GM12878 (cell line): ENCODE measurements around the gene RBM10. TPM values are rescaled to one million over a fixed set of nuclear protein-coding genes. Genes with fewer than 3 reads are reported as not detected.

ENCODE experiments used
- ATAC-seq: fragments of 200-7000 bp; cut with Tn5 transposase; 3 replicates; pipeline ENCODE4 v1.9.1; 2020; ENCODE audit warnings: mild to moderate bottlenecking, moderate library complexity
- BruUV-seq: library from RNA; stranded (reverse); fragments of 400-500 nt; replicated peaks from 2 replicates; lab custom pipeline; 2021; lab: Mats Ljungman, UMichigan
- CTCF ChIA-PET: fragments of 300-600 bp; sonication (Branson Sonifier 250); formaldehyde crosslinking; extraction: SDS; loops from one replicate; lab custom pipeline; 2021; ENCODE audit warnings: inconsistent platforms; lab: Yijun Ruan, JAX
- POLR2A ChIA-PET: fragments of 350-600 bp; formaldehyde crosslinking; extraction: SDS; loops from one replicate; lab custom pipeline; 2021; ENCODE audit warnings: inconsistent platforms; lab: Charles Lee
- RAD21 ChIA-PET: fragments of 300-600 bp; sonication (Branson Sonifier 250); formaldehyde crosslinking; loops from one replicate; lab custom pipeline; 2023; ENCODE audit warnings: antibody characterized with exemption; ENCODE audit not compliant: unreplicated experiment; lab: Charles Lee
- SMC1A ChIA-PET: fragments of 300-600 bp; sonication (Branson Sonifier 250); formaldehyde crosslinking; loops from one replicate; lab custom pipeline; 2023; ENCODE audit not compliant: unreplicated experiment, uncharacterized antibody; lab: Charles Lee
- DNase-seq: peaks from one replicate; pipeline ENCODE4 v3.0.0-alpha.2; 2011; ENCODE audit warnings: low read depth, low spot score
- FAIRE-seq: peaks from 3 replicates; lab custom pipeline; 2011; peaks lifted over from hg19 to GRCh38; lab: Jason Lieb, UNC
- H2AFZ ChIP-seq: 2 replicates; pipeline ENCODE4 v1.6.0; 2011; ENCODE audit warnings: low read depth, low read length, control low read depth; ENCODE audit not compliant: control insufficient read depth
- H3K27ac ChIP-seq: 2 replicates; pipeline ENCODE4 v1.5.1; 2011; ENCODE audit warnings: control low read depth; ENCODE audit not compliant: control insufficient read depth, insufficient read depth
- H3K27me3 ChIP-seq, 2 experiments: replicated peaks in 1 of 2; 2 replicates each; pipeline versions ENCODE4 v1.6.0 to v1.6.1; 2011; ENCODE audit warnings: low read length in 1 of 2; ENCODE audit not compliant: control insufficient read depth in 2 of 2, insufficient read depth in 2 of 2
- H3K36me3 ChIP-seq, 2 experiments: 2 replicates each; pipeline ENCODE4 v1.5.1; 2011; ENCODE audit warnings: low read length in 1 of 2; ENCODE audit not compliant: control insufficient read depth in 2 of 2, insufficient read depth in 2 of 2
- H3K4me1 ChIP-seq: 2 replicates; pipeline ENCODE4 v1.6.1; 2011; ENCODE audit warnings: mild to moderate bottlenecking, low read length, moderate library complexity, mixed read lengths; ENCODE audit not compliant: control insufficient read depth, insufficient read depth
- H3K4me2 ChIP-seq: 2 replicates; pipeline ENCODE4 v1.6.0; 2011; ENCODE audit warnings: control low read depth; ENCODE audit not compliant: control insufficient read depth, insufficient read depth
- H3K4me3 ChIP-seq: fragments of 200-600 bp; sonication (generic); 2 replicates; pipeline ENCODE4 v1.5.1; 2016
- H3K79me2 ChIP-seq: 2 replicates; pipeline ENCODE4 v1.6.0; 2011; ENCODE audit warnings: low read length; ENCODE audit not compliant: control insufficient read depth, insufficient read depth
- H3K9ac ChIP-seq: 2 replicates; pipeline ENCODE4 v1.8.0; 2011; ENCODE audit warnings: low read length, control low read depth, mixed read lengths; ENCODE audit not compliant: control insufficient read depth, insufficient read depth
- H3K9me3 ChIP-seq: replicated peaks from 3 replicates; pipeline ENCODE4 v1.5.1; 2011; ENCODE audit warnings: mild to moderate bottlenecking, low read length; ENCODE audit not compliant: control insufficient read depth, insufficient read depth
- H4K20me1 ChIP-seq: 2 replicates; pipeline ENCODE4 v1.6.0; 2011; ENCODE audit not compliant: control insufficient read depth, insufficient read depth
- FOS ChIP-seq: IDR thresholded peaks from 3 replicates; pipeline ENCODE4 v1.6.1; 2011; ENCODE audit warnings: borderline replicate concordance; ENCODE audit not compliant: insufficient read length; ENCODE audit errors: extremely low read depth
- IKZF2 ChIP-seq, 2 experiments: fragments of 450-650 bp; IDR thresholded peaks; 2 replicates each; pipeline ENCODE4 v1.6.1; 2017; ENCODE audit warnings: mild to moderate bottlenecking in 2 of 2, moderate library complexity in 2 of 2
- MTA2 ChIP-seq: fragments of 450-650 bp; IDR thresholded peaks from 2 replicates; pipeline ENCODE4 v1.6.1; 2016; ENCODE audit warnings: low read depth, mild to moderate bottlenecking, moderate library complexity
- MYB ChIP-seq: fragments of 150-350 bp; IDR thresholded peaks from 2 replicates; pipeline ENCODE4 v1.6.1; 2014; ENCODE audit warnings: mild to moderate bottlenecking, low read depth, low read length, borderline replicate concordance
- NFYB ChIP-seq: IDR thresholded peaks from 2 replicates; pipeline ENCODE4 v1.6.1; 2011; ENCODE audit warnings: low read depth, mild to moderate bottlenecking, low read length, improper control_type of control experiment, moderate library complexity; ENCODE audit not compliant: insufficient read depth
- RBBP5 ChIP-seq: fragments of 200-600 bp; sonication (generic); conservative IDR thresholded peaks from 2 replicates; pipeline ENCODE4 v1.6.1; 2016
- RUNX3 ChIP-seq: IDR thresholded peaks from 2 replicates; pipeline ENCODE4 v1.6.1; 2012; ENCODE audit warnings: low read length, inconsistent platforms
- WRNIP1 ChIP-seq: IDR thresholded peaks from 2 replicates; pipeline ENCODE4 v1.6.1; 2011; ENCODE audit warnings: low read depth, low read length, improper control_type of control experiment, borderline replicate concordance
- ZNF384 ChIP-seq: IDR thresholded peaks from 2 replicates; pipeline ENCODE4 v1.6.1; 2012; ENCODE audit warnings: low read depth, mild to moderate bottlenecking, low read length, improper control_type of control experiment, borderline replicate concordance
- WGBS: methylation state at CpG from one replicate; pipeline ENCODE4 v1.1.6; 2016; ENCODE audit warnings: low lambda C conversion rate; ENCODE audit not compliant: insufficient replicate concordance, insufficient coverage; ENCODE audit errors: missing lambda C conversion rate; 5-methylcytosine and 5-hydroxymethylcytosine counted together
- in situ Hi-C: fragments of 300-500 bp; cut with MboI; formaldehyde crosslinking; loops from 9 replicates; pipeline ENCODE4 v1.14.3; 2018; ENCODE audit warnings: mixed read lengths
- intact Hi-C: fragments of 100-400 bp; cut with micrococcal nuclease; formaldehyde crosslinking; loops from one replicate; pipeline ENCODE4 v1.14.2; 2022; ENCODE audit not compliant: unreplicated experiment
- polyA plus RNA-seq, 11 experiments: library from polyadenylated mRNA; depleted of rRNA in 4 of 11; unstranded in 6 of 11; stranded (reverse) in 5 of 11; fragments of >200 nt; fragmentation: Nextera tagmentation in 4 of 11; fragmentation: Illumina TruSeq in 1 of 11; extraction: Ambion mirVana in 4 of 11; extraction: Trizol in 1 of 11; gene quantifications; 1 replicate in 1 of 11; 2 replicates in 10 of 11; pipeline versions ENCODE4 v1.2.1 to v1.2.3, GENCODE V29; 2011 to 2016; ENCODE audit warnings: inconsistent platforms in 2 of 11, missing spikeins in 2 of 11, low read depth in 1 of 11
- total RNA-seq, 4 experiments: library from RNA; depleted of rRNA in 3 of 4; stranded (reverse); fragments of >200 nt in 3 of 4; fragmentation: Illumina TruSeq in 1 of 4; extraction: Trizol in 1 of 4; gene quantifications; 2 replicates each; pipeline versions ENCODE4 v1.2.1 to v1.2.3, GENCODE V29; 2013 to 2021
- TF ChIP-seq, protein P1 (sequence below): fragments of 450-650 bp; conservative IDR thresholded peaks from 2 replicates; pipeline ENCODE4 v1.6.1; 2017; ENCODE audit warnings: mild to moderate bottlenecking, moderate library complexity
- TF ChIP-seq, protein P2 (sequence below): fragments of 450-650 bp; IDR thresholded peaks from 2 replicates; pipeline ENCODE4 v1.6.1; 2017; ENCODE audit warnings: low read depth, mild to moderate bottlenecking, moderate library complexity
- TF ChIP-seq, protein P3 (sequence below): IDR thresholded peaks from 2 replicates; pipeline ENCODE4 v1.6.1; 2012; ENCODE audit warnings: low read depth, low read length, improper control_type of control experiment
- TF ChIP-seq, protein P4 (sequence below): IDR thresholded peaks from 2 replicates; pipeline ENCODE4 v1.6.1; 2012; ENCODE audit warnings: mild to moderate bottlenecking, low read depth, low read length
- TF ChIP-seq, protein P5 (sequence below): fragments of 450-650 bp; IDR thresholded peaks from 2 replicates; pipeline ENCODE4 v1.6.1; 2017; ENCODE audit warnings: borderline replicate concordance

RBM10 gene
- total and polyA plus RNA-seq, 10 of the 15 experiments (the other 5 are each of a cell fraction or from before 2014, with no cell fraction given) = 1.4 to 60.0 (median 29.8) TPM

DNA sequence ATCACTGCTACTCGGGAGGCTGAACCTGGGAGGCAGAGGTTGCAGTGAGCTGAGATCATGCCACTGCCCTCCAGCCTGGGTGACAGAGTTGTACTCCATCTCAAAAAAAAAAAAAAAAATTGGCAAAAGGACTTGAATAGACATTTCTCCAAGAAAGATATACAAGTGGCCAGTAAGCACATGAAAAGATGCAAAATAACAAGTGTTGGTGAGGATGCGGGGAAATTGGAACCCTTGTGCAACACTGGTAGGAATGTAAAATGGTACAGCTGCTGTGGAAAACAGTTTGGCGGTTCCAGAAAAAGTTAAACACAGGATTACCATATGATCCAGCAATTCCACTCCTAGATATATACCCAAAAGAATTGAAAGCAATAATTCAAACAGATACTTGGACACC is 19.4 kb downstream of the RBM10 start (continued):
- TF ChIP-seq, protein P1, sequence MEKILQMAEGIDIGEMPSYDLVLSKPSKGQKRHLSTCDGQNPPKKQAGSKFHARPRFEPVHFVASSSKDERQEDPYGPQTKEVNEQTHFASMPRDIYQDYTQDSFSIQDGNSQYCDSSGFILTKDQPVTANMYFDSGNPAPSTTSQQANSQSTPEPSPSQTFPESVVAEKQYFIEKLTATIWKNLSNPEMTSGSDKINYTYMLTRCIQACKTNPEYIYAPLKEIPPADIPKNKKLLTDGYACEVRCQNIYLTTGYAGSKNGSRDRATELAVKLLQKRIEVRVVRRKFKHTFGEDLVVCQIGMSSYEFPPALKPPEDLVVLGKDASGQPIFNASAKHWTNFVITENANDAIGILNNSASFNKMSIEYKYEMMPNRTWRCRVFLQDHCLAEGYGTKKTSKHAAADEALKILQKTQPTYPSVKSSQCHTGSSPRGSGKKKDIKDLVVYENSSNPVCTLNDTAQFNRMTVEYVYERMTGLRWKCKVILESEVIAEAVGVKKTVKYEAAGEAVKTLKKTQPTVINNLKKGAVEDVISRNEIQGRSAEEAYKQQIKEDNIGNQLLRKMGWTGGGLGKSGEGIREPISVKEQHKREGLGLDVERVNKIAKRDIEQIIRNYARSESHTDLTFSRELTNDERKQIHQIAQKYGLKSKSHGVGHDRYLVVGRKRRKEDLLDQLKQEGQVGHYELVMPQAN = no peak
- no peak for TF ChIP-seq RBBP5
- TF ChIP-seq, protein P2, sequence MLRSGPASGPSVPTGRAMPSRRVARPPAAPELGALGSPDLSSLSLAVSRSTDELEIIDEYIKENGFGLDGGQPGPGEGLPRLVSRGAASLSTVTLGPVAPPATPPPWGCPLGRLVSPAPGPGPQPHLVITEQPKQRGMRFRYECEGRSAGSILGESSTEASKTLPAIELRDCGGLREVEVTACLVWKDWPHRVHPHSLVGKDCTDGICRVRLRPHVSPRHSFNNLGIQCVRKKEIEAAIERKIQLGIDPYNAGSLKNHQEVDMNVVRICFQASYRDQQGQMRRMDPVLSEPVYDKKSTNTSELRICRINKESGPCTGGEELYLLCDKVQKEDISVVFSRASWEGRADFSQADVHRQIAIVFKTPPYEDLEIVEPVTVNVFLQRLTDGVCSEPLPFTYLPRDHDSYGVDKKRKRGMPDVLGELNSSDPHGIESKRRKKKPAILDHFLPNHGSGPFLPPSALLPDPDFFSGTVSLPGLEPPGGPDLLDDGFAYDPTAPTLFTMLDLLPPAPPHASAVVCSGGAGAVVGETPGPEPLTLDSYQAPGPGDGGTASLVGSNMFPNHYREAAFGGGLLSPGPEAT = no peak
- TF ChIP-seq MTA2 = no peak

DNA sequence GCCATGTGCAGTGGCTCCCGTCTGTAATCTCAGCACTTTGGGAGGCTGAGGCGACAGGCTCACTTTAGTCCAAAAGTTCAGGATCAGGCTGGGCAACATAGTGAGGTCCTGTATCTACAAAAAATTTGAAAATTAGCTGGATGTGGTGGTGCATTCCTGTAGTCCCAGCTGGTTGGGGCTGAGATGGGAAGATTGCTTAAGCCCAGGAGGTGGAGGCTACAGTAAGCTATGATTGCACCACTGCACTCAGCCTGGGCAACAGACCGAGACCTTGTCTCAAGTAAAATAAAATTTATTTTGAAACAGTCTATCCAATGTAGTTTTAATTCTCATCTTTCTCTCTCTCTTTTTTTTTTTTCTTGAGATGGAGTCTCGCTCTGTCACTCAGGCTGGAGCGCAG is 21.1 kb downstream of the RBM10 start:
- H2AFZ ChIP-seq = no peak overlapping the region
- SMC1A ChIA-PET = no interaction called here
- H4K20me1 ChIP-seq = no peaks in the 10 kb centered on the region
- no peaks in the 10 kb centered on the region; the same call in 2 of the 3 replicates for H3K9me3 ChIP-seq
- intact Hi-C loops (no loop called here), in situ Hi-C loops (no loop called here)
- no peaks in the 10 kb centered on the region for H3K27me3 ChIP-seq
- ATAC-seq (no peak), FAIRE-seq (no peak), DNase-seq (no peak)
- POLR2A ChIA-PET = no interaction called here
- no peak overlapping the region for H3K4me2 ChIP-seq
- H3K79me2 ChIP-seq = peaks cover 2% of the 10 kb centered on the region
- H3K36me3 ChIP-seq = peaks cover 0 to 8% of the 10 kb centered on the region in 2 experiments; a peak in 2 of 4 replicates
- RAD21 ChIA-PET = no interaction called here
- TF ChIP-seq NFYB = no peak
- TF ChIP-seq WRNIP1 = no peak
- no peak for TF ChIP-seq FOS
- no peak for TF ChIP-seq IKZF2 (IDR thresholded peaks at IDR 0.05)
- TF ChIP-seq, protein P3, sequence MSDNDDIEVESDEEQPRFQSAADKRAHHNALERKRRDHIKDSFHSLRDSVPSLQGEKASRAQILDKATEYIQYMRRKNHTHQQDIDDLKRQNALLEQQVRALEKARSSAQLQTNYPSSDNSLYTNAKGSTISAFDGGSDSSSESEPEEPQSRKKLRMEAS = no peak
- TF ChIP-seq RUNX3 = no peak
- TF ChIP-seq, protein P4, sequence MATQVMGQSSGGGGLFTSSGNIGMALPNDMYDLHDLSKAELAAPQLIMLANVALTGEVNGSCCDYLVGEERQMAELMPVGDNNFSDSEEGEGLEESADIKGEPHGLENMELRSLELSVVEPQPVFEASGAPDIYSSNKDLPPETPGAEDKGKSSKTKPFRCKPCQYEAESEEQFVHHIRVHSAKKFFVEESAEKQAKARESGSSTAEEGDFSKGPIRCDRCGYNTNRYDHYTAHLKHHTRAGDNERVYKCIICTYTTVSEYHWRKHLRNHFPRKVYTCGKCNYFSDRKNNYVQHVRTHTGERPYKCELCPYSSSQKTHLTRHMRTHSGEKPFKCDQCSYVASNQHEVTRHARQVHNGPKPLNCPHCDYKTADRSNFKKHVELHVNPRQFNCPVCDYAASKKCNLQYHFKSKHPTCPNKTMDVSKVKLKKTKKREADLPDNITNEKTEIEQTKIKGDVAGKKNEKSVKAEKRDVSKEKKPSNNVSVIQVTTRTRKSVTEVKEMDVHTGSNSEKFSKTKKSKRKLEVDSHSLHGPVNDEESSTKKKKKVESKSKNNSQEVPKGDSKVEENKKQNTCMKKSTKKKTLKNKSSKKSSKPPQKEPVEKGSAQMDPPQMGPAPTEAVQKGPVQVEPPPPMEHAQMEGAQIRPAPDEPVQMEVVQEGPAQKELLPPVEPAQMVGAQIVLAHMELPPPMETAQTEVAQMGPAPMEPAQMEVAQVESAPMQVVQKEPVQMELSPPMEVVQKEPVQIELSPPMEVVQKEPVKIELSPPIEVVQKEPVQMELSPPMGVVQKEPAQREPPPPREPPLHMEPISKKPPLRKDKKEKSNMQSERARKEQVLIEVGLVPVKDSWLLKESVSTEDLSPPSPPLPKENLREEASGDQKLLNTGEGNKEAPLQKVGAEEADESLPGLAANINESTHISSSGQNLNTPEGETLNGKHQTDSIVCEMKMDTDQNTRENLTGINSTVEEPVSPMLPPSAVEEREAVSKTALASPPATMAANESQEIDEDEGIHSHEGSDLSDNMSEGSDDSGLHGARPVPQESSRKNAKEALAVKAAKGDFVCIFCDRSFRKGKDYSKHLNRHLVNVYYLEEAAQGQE = no peak
- TF ChIP-seq, protein P5, sequence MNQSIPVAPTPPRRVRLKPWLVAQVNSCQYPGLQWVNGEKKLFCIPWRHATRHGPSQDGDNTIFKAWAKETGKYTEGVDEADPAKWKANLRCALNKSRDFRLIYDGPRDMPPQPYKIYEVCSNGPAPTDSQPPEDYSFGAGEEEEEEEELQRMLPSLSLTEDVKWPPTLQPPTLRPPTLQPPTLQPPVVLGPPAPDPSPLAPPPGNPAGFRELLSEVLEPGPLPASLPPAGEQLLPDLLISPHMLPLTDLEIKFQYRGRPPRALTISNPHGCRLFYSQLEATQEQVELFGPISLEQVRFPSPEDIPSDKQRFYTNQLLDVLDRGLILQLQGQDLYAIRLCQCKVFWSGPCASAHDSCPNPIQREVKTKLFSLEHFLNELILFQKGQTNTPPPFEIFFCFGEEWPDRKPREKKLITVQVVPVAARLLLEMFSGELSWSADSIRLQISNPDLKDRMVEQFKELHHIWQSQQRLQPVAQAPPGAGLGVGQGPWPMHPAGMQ = no peak
- TF ChIP-seq ZNF384 = no peak
- TF ChIP-seq MYB = no peak
- WGBS = 80% methylated on average over 5 of the region's 5 CpGs
- no peak overlapping the region for H3K27ac ChIP-seq
- H3K4me3 ChIP-seq = no peak overlapping the region
- BruUV-seq = no TSS peak
- no peaks in the 10 kb centered on the region for H3K4me1 ChIP-seq
- CTCF ChIA-PET = no interaction called here
- no peak overlapping the region for H3K9ac ChIP-seq
